ENCODE data around the gene SGIP1.

The SGIP1 gene

DNA sequence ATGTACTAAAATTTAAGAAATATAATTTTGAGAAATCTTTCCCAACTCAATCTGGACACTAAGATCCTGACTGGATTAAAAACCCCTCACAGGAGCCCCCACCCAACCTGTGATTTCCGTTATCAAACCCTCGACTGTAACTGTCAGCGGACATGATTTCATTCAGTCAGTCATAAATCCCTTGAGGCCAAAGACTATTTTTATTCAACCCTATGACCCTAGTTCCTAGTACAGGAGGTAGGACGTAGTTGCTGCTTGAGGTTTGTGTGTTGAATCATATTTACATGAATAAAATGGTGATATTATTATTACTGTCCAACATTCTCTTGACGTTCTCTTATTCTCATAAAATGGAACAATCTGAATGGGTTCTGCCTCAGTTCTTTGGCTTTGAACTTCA lies 145.2 kb downstream of the SGIP1 start:
- TF ChIP-seq, protein P1, sequence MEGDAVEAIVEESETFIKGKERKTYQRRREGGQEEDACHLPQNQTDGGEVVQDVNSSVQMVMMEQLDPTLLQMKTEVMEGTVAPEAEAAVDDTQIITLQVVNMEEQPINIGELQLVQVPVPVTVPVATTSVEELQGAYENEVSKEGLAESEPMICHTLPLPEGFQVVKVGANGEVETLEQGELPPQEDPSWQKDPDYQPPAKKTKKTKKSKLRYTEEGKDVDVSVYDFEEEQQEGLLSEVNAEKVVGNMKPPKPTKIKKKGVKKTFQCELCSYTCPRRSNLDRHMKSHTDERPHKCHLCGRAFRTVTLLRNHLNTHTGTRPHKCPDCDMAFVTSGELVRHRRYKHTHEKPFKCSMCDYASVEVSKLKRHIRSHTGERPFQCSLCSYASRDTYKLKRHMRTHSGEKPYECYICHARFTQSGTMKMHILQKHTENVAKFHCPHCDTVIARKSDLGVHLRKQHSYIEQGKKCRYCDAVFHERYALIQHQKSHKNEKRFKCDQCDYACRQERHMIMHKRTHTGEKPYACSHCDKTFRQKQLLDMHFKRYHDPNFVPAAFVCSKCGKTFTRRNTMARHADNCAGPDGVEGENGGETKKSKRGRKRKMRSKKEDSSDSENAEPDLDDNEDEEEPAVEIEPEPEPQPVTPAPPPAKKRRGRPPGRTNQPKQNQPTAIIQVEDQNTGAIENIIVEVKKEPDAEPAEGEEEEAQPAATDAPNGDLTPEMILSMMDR (IDR thresholded peaks at IDR 0.05; ENCODE audit: borderline replicate concordance, control extremely low read depth, extremely low read depth, insufficient read depth, missing control alignments), result no peak
- in situ Hi-C loops (cut with MboI; ENCODE audit: low sequenced_read_pairs, unreplicated experiment), result no loop called here
- no peak for DNase-seq (ENCODE audit: low spot score)

DNA sequence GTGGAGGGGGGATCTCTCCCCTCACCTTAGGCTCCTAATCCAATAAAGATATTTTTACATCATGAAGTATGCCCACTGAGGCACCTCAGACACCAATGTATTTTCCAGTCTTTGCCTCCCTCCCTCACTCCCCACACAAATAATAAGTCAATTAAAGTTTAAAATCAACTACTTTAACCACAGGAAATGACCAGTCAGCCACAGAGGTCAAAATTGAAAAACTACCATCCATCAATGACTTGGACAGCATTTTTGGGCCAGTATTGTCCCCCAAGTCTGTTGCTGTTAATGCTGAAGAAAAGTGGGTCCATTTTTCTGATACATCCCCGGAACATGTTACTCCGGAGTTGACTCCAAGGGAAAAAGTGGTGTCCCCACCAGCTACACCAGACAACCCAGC lies 147.7 kb downstream of the SGIP1 start:
- TF ChIP-seq, protein P1 (IDR thresholded peaks at IDR 0.05; ENCODE audit: borderline replicate concordance, control extremely low read depth, extremely low read depth, insufficient read depth, missing control alignments), result no peak
- in situ Hi-C loops (cut with MboI; ENCODE audit: low sequenced_read_pairs, unreplicated experiment), result no loop called here
- DNase-seq (ENCODE audit: low spot score), result no peak

DNA sequence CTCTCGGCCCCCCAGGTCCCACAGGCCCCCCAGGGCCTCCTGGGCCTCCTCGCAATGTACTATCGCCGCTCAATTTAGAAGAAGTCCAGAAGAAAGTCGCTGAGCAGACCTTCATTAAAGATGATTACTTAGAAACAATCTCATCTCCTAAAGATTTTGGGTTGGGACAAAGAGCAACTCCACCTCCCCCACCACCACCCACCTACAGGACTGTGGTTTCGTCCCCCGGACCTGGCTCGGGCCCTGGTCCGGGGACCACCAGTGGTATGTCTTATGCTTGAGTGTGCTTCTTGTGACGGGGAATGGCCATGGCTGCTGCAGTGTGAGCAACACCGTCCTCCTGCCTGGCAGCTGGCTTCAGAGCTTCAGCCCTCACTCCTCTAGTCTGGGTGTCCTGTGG lies 148.2 kb downstream of the SGIP1 start:
- TF ChIP-seq, protein P1 (IDR thresholded peaks at IDR 0.05; ENCODE audit: borderline replicate concordance, control extremely low read depth, extremely low read depth, insufficient read depth, missing control alignments), result no peak
- DNase-seq (ENCODE audit: low spot score), result no peak
- in situ Hi-C loops (cut with MboI; ENCODE audit: low sequenced_read_pairs, unreplicated experiment), result no loop called here

DNA sequence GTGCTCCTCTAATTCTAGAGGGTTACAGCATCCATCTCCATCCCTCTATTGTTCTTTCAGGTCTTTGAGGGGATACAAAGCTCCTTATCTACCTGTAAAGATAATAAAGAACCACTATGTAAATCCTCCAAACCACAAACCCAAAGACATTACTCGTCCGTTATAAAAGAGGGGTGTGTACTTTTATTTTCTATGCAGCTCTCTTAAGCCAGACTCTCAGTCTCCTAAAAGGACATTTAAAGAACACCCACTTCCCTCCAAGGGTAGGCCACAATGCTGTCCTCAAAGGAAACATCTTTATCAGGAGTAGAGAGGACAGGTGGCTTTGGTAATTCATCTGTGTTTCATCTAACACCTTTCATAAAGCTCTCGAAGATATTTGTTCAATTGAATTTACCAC lies 150.4 kb downstream of the SGIP1 start:
- TF ChIP-seq, protein P1 (IDR thresholded peaks at IDR 0.05; ENCODE audit: borderline replicate concordance, control extremely low read depth, extremely low read depth, insufficient read depth, missing control alignments), result no peak
- in situ Hi-C loops (cut with MboI; ENCODE audit: low sequenced_read_pairs, unreplicated experiment), result no loop called here
- no peak for DNase-seq (ENCODE audit: low spot score)

DNA sequence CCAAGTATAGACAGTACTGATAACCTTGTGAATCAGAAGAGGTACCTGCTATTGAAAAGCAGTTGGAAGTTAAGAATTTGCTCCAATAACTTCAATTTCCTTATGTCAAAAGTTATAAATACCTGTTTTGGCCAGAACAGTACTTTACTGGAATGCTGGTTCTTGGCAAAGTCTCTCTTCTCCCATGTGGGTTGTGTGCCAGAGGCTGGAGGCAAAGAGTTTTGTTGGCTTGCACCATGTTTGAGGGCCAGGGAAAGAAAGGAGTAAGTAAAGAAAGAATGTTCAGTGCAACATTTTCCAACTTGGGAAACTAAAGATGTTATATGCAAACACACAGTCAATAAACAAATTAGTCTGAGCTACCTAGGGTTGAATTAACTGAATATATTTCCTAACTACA lies 151.3 kb downstream of the SGIP1 start:
- TF ChIP-seq, protein P1 (IDR thresholded peaks at IDR 0.05; ENCODE audit: borderline replicate concordance, control extremely low read depth, extremely low read depth, insufficient read depth, missing control alignments), result no peak
- DNase-seq (ENCODE audit: low spot score), result no peak
- in situ Hi-C loops (cut with MboI; ENCODE audit: low sequenced_read_pairs, unreplicated experiment), result no loop called here

DNA sequence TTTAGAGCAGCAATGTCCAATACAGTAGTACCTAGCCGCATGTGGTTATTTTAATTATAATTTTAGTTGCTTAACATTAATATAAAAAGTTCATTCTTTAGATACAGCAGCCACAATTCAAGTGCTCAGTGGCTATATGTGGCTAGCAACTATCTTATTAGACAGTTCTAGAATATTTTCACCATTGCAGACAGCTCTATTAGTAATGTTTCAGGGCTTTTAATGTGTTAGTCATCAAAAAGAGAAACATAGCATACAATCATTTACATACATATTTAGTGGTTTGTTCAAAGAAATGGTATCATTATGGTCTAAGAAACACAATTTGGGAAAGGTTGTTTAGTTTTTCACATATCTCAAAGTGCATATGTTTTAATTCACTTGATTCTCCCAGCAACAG lies 151.7 kb downstream of the SGIP1 start:
- TF ChIP-seq, protein P1 (IDR thresholded peaks at IDR 0.05; ENCODE audit: borderline replicate concordance, control extremely low read depth, extremely low read depth, insufficient read depth, missing control alignments), result no peak

DNA sequence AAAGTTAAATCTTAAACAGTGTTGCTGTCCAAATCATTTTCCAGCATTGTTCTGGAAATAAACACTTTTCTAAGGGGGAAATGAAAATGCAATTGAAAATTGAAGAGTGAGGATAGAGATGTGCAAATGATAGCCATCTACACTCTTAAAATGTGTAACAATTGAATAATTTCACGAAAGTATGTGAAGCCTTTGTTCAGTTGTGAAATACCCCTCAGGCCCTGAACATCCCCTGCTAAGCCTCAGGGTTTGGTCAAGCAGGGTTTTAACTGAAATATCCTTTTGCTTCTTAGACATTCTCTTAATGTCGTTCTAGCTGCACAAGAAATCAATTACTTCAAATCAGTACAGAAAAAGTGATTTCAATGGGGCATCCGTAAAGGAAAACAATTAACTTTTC lies 152.5 kb downstream of the SGIP1 start:
- in situ Hi-C loops (cut with MboI; ENCODE audit: low sequenced_read_pairs, unreplicated experiment), result no loop called here

More for the DNA sequence above, 151.7 kb downstream of the SGIP1 start:
- DNase-seq (ENCODE audit: low spot score), result no peak
- in situ Hi-C loops (cut with MboI; ENCODE audit: low sequenced_read_pairs, unreplicated experiment), result no loop called here

More for the DNA sequence above, 152.5 kb downstream of the SGIP1 start:
- TF ChIP-seq, protein P1 (IDR thresholded peaks at IDR 0.05; ENCODE audit: borderline replicate concordance, control extremely low read depth, extremely low read depth, insufficient read depth, missing control alignments), result no peak
- DNase-seq (ENCODE audit: low spot score), result no peak

Data from GM13976 (cell line).